NCI-H2081 treated with DMSO at 0.1 percent for 48 hours (cell line): ENCODE results near the gene OSBPL2.

ENCODE experiments used
- DNase-seq: peaks from one replicate; lab custom pipeline; 2025; lab: John Stamatoyannopoulos, UW

The OSBPL2 gene

GRCh38 chr20:62222266-62222850, 16.0 kb upstream of the OSBPL2 start:
- no peak for DNase-seq

- no peak for DNase-seq
Measured at GRCh38 chr20:62222972-62223371, 15.3 kb upstream of the OSBPL2 start.

GRCh38 chr20:62223571-62223970, 14.8 kb upstream of the OSBPL2 start:
- DNase-seq = no peak

GRCh38 chr20:62224113-62224855, 14.0 kb upstream of the OSBPL2 start:
- no peak for DNase-seq

- no peak for DNase-seq
Measured at GRCh38 chr20:62225026-62225425, 13.3 kb upstream of the OSBPL2 start.

- no peak for DNase-seq
Measured at GRCh38 chr20:62225820-62226635, 12.3 kb upstream of the OSBPL2 start.

- no peak for DNase-seq
Measured at GRCh38 chr20:62226707-62227590, 11.4 kb upstream of the OSBPL2 start.

- no peak for DNase-seq
Measured at GRCh38 chr20:62227591-62227976, 10.7 kb upstream of the OSBPL2 start.

GRCh38 chr20:62227977-62228958, 10.1 kb upstream of the OSBPL2 start:
- no peak for DNase-seq

GRCh38 chr20:62228982-62229545, 9.3 kb upstream of the OSBPL2 start:
- DNase-seq = no peak

GRCh38 chr20:62229667-62230066, 8.7 kb upstream of the OSBPL2 start:
- no peak for DNase-seq

GRCh38 chr20:62230276-62230675, 8.0 kb upstream of the OSBPL2 start:
- no peak for DNase-seq

GRCh38 chr20:62230696-62231095, 7.6 kb upstream of the OSBPL2 start:
- DNase-seq = no peak

- DNase-seq = no peak
Measured at GRCh38 chr20:62231292-62231691, 7.0 kb upstream of the OSBPL2 start.

- DNase-seq = no peak
Measured at GRCh38 chr20:62232194-62232593, 6.1 kb upstream of the OSBPL2 start.

GRCh38 chr20:62232770-62233645, 5.3 kb upstream of the OSBPL2 start:
- DNase-seq = no peak

- no peak for DNase-seq
Measured at GRCh38 chr20:62233684-62234083, 4.6 kb upstream of the OSBPL2 start.

- no peak for DNase-seq
Measured at GRCh38 chr20:62234339-62234738, 4.0 kb upstream of the OSBPL2 start.

GRCh38 chr20:62235001-62235776, 3.1 kb upstream of the OSBPL2 start:
- no peak for DNase-seq
